ENCODE results near the gene IRAK2.
A peak's percentile ranks its signal among the peaks of the same experiment; 100 is the strongest.

Gene IRAK2

GRCh38 chr3:10290481-10291176 is 125.9 kb downstream of the IRAK2 start:
- H3K4me3 ChIP-seq (ENCODE audit: low read depth in 1 of 2, low read length in 1 of 2), result no peak overlapping the region
- peaks cover 36 to 38% of the 10 kb centered on the region in 2 experiments for H3K4me1 ChIP-seq (ENCODE audit: control insufficient read depth in 1 of 2, insufficient read depth in 1 of 2, low read depth in 1 of 2, low read length in 1 of 2)
- TF ChIP-seq CTCF (IDR thresholded peaks at IDR 0.05), result no peak
- H3K36me3 ChIP-seq, result peaks cover 54% of the 10 kb centered on the region
- no peaks in the 10 kb centered on the region for H3K27me3 ChIP-seq
- peak overlapping the region; percentile 96 for H3K27ac ChIP-seq
- no peaks in the 10 kb centered on the region for H3K9me3 ChIP-seq

GRCh38 chr3:10291641-10292040 is 126.9 kb downstream of the IRAK2 start:
- peaks cover 36 to 38% of the 10 kb centered on the region in 2 experiments for H3K4me1 ChIP-seq (ENCODE audit: control insufficient read depth in 1 of 2, insufficient read depth in 1 of 2, low read depth in 1 of 2, low read length in 1 of 2)
- H3K27ac ChIP-seq, result peak overlapping the region; percentile 96
- TF ChIP-seq CTCF (IDR thresholded peaks at IDR 0.05), result no peak
- peak overlapping the region; percentile 60 to 67 for H3K4me3 ChIP-seq (ENCODE audit: low read depth in 1 of 2, low read length in 1 of 2)
- no peaks in the 10 kb centered on the region for H3K27me3 ChIP-seq
- no peaks in the 10 kb centered on the region for H3K9me3 ChIP-seq
- peaks cover 45% of the 10 kb centered on the region for H3K36me3 ChIP-seq

GRCh38 chr3:10292505-10293419 is 128.0 kb downstream of the IRAK2 start, which contains the start of gene GHRL:
Gene GHRL, minus strand, starts transcription at chr3:10292947. Its CDS starts 2,767 bp downstream, at chr3:10290180.
- H3K27me3 ChIP-seq, result no peaks in the 10 kb centered on the region
- no peaks in the 10 kb centered on the region for H3K9me3 ChIP-seq
- peaks cover 40% of the 10 kb centered on the region for H3K36me3 ChIP-seq
- H3K27ac ChIP-seq, result peak within 1 kb of the TSS; percentile 96
- TF ChIP-seq CTCF (IDR thresholded peaks at IDR 0.05), result no peak
- H3K4me1 ChIP-seq (ENCODE audit: control insufficient read depth in 1 of 2, insufficient read depth in 1 of 2, low read depth in 1 of 2, low read length in 1 of 2), result peaks cover 36 to 38% of the 10 kb centered on the region in 2 experiments
- peak within 1 kb of the TSS; percentile 60 to 67 for H3K4me3 ChIP-seq (ENCODE audit: low read depth in 1 of 2, low read length in 1 of 2)
